Measurements from ENCODE around the gene KRTAP10-4. TPM values are rescaled to one million over a fixed set of nuclear protein-coding genes. Genes with fewer than 3 reads are reported as not detected.

The KRTAP10-4 gene
- total RNA-seq, 1 donor from 2014 or later, result not detected

DNA sequence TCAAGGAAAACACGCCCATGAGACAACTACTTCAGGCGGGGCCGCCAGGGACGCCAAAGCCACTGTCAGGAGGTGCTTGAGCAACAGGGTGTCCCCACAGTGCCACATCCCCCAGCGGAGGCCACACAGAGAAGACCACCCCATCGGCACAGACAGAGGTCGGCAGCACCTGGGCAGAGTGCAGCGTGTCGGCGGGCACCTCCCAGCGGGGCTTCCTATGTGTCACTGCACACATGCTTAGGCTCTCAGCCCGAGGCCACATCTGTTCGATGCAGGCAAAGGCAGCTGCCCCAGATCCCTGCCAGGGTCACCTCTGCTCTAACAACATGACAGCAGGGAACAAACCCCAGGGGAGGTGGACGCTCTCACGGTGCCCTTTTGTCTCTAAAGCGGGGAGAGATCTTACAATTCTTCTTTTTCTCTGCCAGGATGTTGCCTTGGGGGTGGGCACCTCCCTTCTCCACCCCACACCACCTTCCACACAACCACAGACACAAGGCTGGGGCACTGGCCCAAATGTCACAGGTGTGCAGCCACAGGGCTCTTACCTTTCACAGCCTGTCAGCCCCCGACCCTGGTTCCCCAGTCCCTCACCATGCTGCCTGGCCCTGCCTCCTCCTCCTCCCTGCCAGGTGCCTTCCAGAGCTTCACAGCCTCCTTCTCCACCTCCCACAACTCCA is 42.5 kb downstream of the KRTAP10-4 start:
- DNase-seq (ENCODE audit: low read depth in 2 of 2), result no peak

DNA sequence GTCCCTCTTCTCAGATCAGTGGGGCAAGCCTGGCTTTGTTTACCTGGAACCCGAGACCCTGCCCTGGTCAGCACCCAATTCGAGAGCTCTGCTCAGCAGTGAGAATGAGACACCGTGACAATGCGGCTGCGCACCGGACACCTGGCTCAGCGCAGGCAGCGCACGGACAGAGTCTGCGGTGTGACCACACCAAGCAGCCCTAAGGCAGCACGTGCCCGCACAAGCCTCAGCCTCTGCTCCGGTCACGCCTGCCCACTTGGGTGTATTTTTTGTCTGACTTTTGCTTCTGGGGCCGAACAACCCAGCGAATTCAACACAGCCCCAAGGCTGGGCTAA is 43.0 kb downstream of the KRTAP10-4 start:
- no peak for DNase-seq (ENCODE audit: low read depth in 2 of 2)

GRCh38 chr21:44617071-44617501 is 43.6 kb downstream of the KRTAP10-4 start:
- DNase-seq (ENCODE audit: low read depth in 2 of 2), result no peak

DNA sequence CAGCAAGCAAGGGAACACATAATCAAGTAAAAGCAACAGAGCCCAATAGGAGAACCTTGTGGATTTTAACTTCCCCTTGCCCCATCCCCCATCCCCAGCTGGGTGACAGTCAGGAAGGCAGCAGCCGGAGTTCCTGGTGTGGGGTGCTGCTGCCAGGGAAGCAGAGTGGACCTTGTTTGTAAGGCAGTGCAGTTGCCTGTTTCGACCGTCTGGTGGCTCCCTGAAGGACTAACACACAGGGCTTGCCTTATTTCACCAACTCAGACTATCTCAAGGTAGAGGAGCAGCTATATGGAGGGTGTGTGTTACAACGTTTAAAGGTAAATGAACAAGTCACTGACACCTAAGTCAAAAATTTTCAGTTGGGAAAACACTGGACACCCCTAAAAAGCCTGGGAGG is 45.0 kb downstream of the KRTAP10-4 start:
- peak; percentile 47 to 57 for DNase-seq (ENCODE audit: low read depth in 2 of 2)

DNA sequence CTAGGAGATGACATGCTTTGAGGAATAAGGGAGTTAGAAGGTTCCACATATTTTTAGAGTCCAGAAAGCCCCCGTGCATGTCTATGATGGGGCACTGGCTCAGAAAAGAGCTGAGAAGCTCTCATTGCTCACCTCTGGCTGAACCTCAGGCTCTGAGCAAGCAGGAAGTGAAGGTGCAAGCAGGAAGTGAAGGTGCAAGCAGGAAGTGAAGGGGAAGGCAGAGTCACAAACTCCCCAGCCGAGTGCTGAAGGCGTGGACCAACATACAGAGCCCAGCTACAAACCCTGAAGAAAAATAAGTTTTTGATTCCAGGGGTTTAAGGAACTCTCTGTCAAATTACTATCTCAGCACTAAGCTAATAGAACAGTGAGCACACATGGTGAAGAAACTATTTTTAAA is 45.4 kb downstream of the KRTAP10-4 start:
- DNase-seq (ENCODE audit: low read depth in 2 of 2), result peak in 1 of 2 donors; percentile 13

DNA sequence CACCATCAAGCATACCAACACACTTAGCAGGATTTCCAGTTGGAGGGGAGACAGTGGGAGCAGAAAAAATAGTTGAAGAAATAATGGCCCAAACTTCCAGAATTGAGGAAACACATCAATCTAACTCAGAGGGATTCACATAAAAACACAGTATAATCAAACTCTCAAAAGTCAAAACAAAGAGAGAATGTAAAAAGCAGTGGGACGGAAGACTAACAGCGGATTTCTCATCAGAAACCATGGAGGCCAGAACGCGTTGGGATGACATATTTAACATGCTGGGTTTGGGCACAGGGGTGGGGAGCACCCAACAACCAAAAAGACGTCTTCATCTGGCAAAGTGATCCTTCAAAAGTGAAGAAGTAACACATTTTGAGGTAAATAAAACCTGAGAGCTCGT is 46.4 kb downstream of the KRTAP10-4 start:
- DNase-seq (ENCODE audit: low read depth in 2 of 2), result no peak

DNA sequence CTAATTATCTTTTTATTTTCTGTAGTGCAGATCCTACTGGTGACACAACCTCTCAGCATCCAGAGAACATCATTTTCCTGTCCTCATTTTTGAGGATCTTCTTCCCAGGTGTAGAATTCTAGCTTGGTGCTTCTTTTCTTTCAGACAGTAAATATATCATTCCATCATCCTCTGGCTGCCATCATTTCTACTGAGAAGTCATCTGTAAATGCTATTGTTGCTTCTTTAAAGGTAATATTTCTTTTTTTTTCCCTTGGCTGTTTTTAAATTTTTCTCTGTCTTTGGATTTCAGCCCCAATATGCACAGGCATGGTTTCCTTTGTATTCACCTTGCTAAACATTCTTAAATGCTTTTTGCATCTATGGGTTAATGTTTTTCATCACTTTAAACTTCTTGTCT is 50.0 kb downstream of the KRTAP10-4 start:
- DNase-seq (ENCODE audit: low read depth in 2 of 2), result no peak

Other genes starting within 250 kb of the KRTAP10-4 start
- gene CFAP410, start 234.3 kb upstream of the KRTAP10-4 start, total RNA-seq, result 3.7 and 4.8 TPM in 2 replicates
- gene TRPM2, start 220.1 kb upstream of the KRTAP10-4 start, total RNA-seq, result 0.22 and 0.40 TPM in 2 replicates
- gene LRRC3, start 118.2 kb upstream of the KRTAP10-4 start, total RNA-seq, result 0.65 and 0.99 TPM in 2 replicates
- gene KRTAP10-1, start 33.5 kb upstream of the KRTAP10-4 start, total RNA-seq, result not detected in 2 replicates
- gene KRTAP10-2, start 22.2 kb upstream of the KRTAP10-4 start, total RNA-seq, result not detected in 2 replicates
- not detected in 2 replicates for gene KRTAP10-3, start 14.9 kb upstream of the KRTAP10-4 start, total RNA-seq
- gene KRTAP10-5, start 6.9 kb downstream of the KRTAP10-4 start, total RNA-seq, result not detected in 2 replicates
- not detected in 2 replicates for gene KRTAP10-6, start 18.8 kb downstream of the KRTAP10-4 start, total RNA-seq
- gene KRTAP10-7, start 26.9 kb downstream of the KRTAP10-4 start, total RNA-seq, result not detected in 2 replicates
- not detected in 2 replicates for gene KRTAP10-8, start 38.4 kb downstream of the KRTAP10-4 start, total RNA-seq
- gene KRTAP10-9, start 53.4 kb downstream of the KRTAP10-4 start, total RNA-seq, result not detected in 2 replicates
- gene KRTAP10-10, start 63.6 kb downstream of the KRTAP10-4 start, total RNA-seq, result not detected in 2 replicates
- gene KRTAP10-11, start 72.7 kb downstream of the KRTAP10-4 start, total RNA-seq, result not detected in 2 replicates
- not detected in 2 replicates for gene KRTAP12-4, start 80.9 kb downstream of the KRTAP10-4 start, total RNA-seq
- not detected in 2 replicates for gene KRTAP12-3, start 84.2 kb downstream of the KRTAP10-4 start, total RNA-seq
- gene KRTAP12-2, start 93.2 kb downstream of the KRTAP10-4 start, total RNA-seq, result not detected in 2 replicates
- gene KRTAP12-1, start 108.4 kb downstream of the KRTAP10-4 start, total RNA-seq, result not detected in 2 replicates
- gene KRTAP10-12, start 123.4 kb downstream of the KRTAP10-4 start, total RNA-seq, result not detected in 2 replicates
- gene TSPEAR, start 137.8 kb downstream of the KRTAP10-4 start, total RNA-seq, result under 0.01 TPM in 2 replicates
- gene UBE2G2, start 228.1 kb downstream of the KRTAP10-4 start, total RNA-seq, result 73.9 and 92.3 TPM in 2 replicates
- gene SUMO3, start 244.3 kb downstream of the KRTAP10-4 start, total RNA-seq, result 68.7 and 70.0 TPM in 2 replicates